ENCODE measurements around the gene DOK7. TPM values are rescaled to one million over a fixed set of nuclear protein-coding genes. Genes with fewer than 3 reads are reported as not detected.

DOK7 gene
- total RNA-seq, 1 experiment from 2014 or later = 7.6 TPM

- peak overlapping the region; percentile 53 for H3K4me2 ChIP-seq
- peaks cover 7% of the 10 kb centered on the region; the same call in 1 of the 2 replicates for H3F3A ChIP-seq (ENCODE audit: insufficient read depth, low read depth)
- POLR2A ChIA-PET (ENCODE audit: unreplicated experiment) = interaction anchor here (0.5 to 0.6 kb wide), 2 partner anchors 169 to 391 kb away, joined by 4 to 5 read pairs; no protein-coding TSS in a partner anchor
- DNase-seq = no peak
- no peak overlapping the region for H3K27ac ChIP-seq
- BruUV-seq (replicated peaks) = no TSS peak
- no peaks in the 10 kb centered on the region for H3K9me3 ChIP-seq (ENCODE audit: insufficient read depth, low read depth)
- H3K9me2 ChIP-seq (ENCODE audit: insufficient read depth) = no peaks in the 10 kb centered on the region
- H3K27me3 ChIP-seq (ENCODE audit: insufficient read depth, low read depth) = no peaks in the 10 kb centered on the region; the same call in 1 of the 2 replicates
- H3K4me3 ChIP-seq = no peak overlapping the region
- H3K79me2 ChIP-seq (ENCODE audit: low read depth) = no peaks in the 10 kb centered on the region
- peaks cover 21% of the 10 kb centered on the region for H3K4me1 ChIP-seq (replicated peaks; ENCODE audit: insufficient read depth)
- no peak for TF ChIP-seq CTCF (conservative IDR thresholded peaks at IDR 0.05)
- TF ChIP-seq EZH2 (IDR thresholded peaks at IDR 0.05; ENCODE audit: low read depth) = no peak
- H2AFZ ChIP-seq = no peak overlapping the region
- intact Hi-C loops (cut with micrococcal nuclease; ENCODE audit: unreplicated experiment) = loop anchor here (1.0 kb wide), 1 partner anchor 23 kb away; no protein-coding TSS in a partner anchor
- no peaks in the 10 kb centered on the region for H3K36me3 ChIP-seq (ENCODE audit: low read depth)
- H4K20me1 ChIP-seq (ENCODE audit: insufficient read depth) = no peaks in the 10 kb centered on the region
- CTCF ChIA-PET = interaction anchor here (0.7 to 1.1 kb wide), 3 partner anchors 9 to 24 kb away, joined by 3 to 11 read pairs (median 3); no protein-coding TSS in a partner anchor
These were observed 2.2 kb upstream of the DOK7 start for GRCh38 chr4:3460926-3461325.

GRCh38 chr4:3461515-3462291 is 1.4 kb upstream of the DOK7 start:
- intact Hi-C loops (cut with micrococcal nuclease; ENCODE audit: unreplicated experiment) = loop anchor here (1.0 kb wide), 1 partner anchor 23 kb away; no protein-coding TSS in a partner anchor
- no peaks in the 10 kb centered on the region for H3K9me2 ChIP-seq (ENCODE audit: insufficient read depth)
- H3K79me2 ChIP-seq (ENCODE audit: low read depth) = no peaks in the 10 kb centered on the region
- BruUV-seq (replicated peaks) = no TSS peak
- ChIA-PET POLR2A (ENCODE audit: unreplicated experiment) (interaction anchor here (0.5 to 0.7 kb wide), 3 partner anchors 23 to 391 kb away, joined by 4 to 5 read pairs (median 5); no protein-coding TSS in a partner anchor), CTCF (interaction anchor here (1.0 to 1.1 kb wide), 2 partner anchors 19 to 23 kb away, joined by 3 to 11 read pairs; no protein-coding TSS in a partner anchor)
- TF ChIP-seq CTCF (conservative IDR thresholded peaks at IDR 0.05) (no peak), EZH2 (IDR thresholded peaks at IDR 0.05; ENCODE audit: low read depth) (no peak)
- no peaks in the 10 kb centered on the region for H3K9me3 ChIP-seq (ENCODE audit: insufficient read depth, low read depth)
- no peak overlapping the region for H3K27ac ChIP-seq
- H3K36me3 ChIP-seq (ENCODE audit: low read depth) = no peaks in the 10 kb centered on the region
- no peak overlapping the region for H2AFZ ChIP-seq
- H3F3A ChIP-seq (ENCODE audit: insufficient read depth, low read depth) = peaks cover 7% of the 10 kb centered on the region; the same call in 1 of the 2 replicates
- no peaks in the 10 kb centered on the region; the same call in 1 of the 2 replicates for H3K27me3 ChIP-seq (ENCODE audit: insufficient read depth, low read depth)
- peaks cover 21% of the 10 kb centered on the region for H3K4me1 ChIP-seq (replicated peaks; ENCODE audit: insufficient read depth)
- H3K4me2 ChIP-seq = peak overlapping the region; percentile 53
- H4K20me1 ChIP-seq (ENCODE audit: insufficient read depth) = no peaks in the 10 kb centered on the region
- DNase-seq = peak; percentile 89 to 96
- no peak overlapping the region for H3K4me3 ChIP-seq

- Histone ChIP-seq H3K36me3 (ENCODE audit: low read depth) (no peaks in the 10 kb centered on the region), H3K4me3 (no peak overlapping the region), H3K27me3 (ENCODE audit: insufficient read depth, low read depth) (no peaks in the 10 kb centered on the region; the same call in 1 of the 2 replicates), H3K27ac (no peak overlapping the region), H3K9me3 (ENCODE audit: insufficient read depth, low read depth) (no peaks in the 10 kb centered on the region), H3K9me2 (ENCODE audit: insufficient read depth) (no peaks in the 10 kb centered on the region), H3K4me2 (peak overlapping the region; percentile 50; the same call in 1 of the 2 replicates), H2AFZ (no peak overlapping the region), H3K79me2 (ENCODE audit: low read depth) (no peaks in the 10 kb centered on the region), H4K20me1 (ENCODE audit: insufficient read depth) (no peaks in the 10 kb centered on the region), H3K4me1 (replicated peaks; ENCODE audit: insufficient read depth) (peaks cover 21% of the 10 kb centered on the region), H3F3A (ENCODE audit: insufficient read depth, low read depth) (peaks cover 7% of the 10 kb centered on the region; the same call in 1 of the 2 replicates)
- POLR2A ChIA-PET (ENCODE audit: unreplicated experiment) = no interaction called here
- intact Hi-C loops (cut with micrococcal nuclease; ENCODE audit: unreplicated experiment) = no loop called here
- no peak for DNase-seq
- no TSS peak for BruUV-seq (replicated peaks)
- CTCF ChIA-PET = no interaction called here
- TF ChIP-seq CTCF (conservative IDR thresholded peaks at IDR 0.05) = no peak
- no peak for TF ChIP-seq EZH2 (IDR thresholded peaks at IDR 0.05; ENCODE audit: low read depth)
These were observed 751 bp upstream of the DOK7 start for GRCh38 chr4:3462321-3462789.

Data from PC-9 (cell line).